Ovary (tissue), 9 donors: ENCODE results near the gene ARHGAP19. TPM values are rescaled to one million over a fixed set of nuclear protein-coding genes. Genes with fewer than 3 reads are reported as not detected.

Experiments used
- DNase-seq, 5 donors: peaks; one replicate each; pipeline ENCODE4 v3.0.0-alpha.2; 2019 to 2020
- H3K27ac ChIP-seq, 2 donors: fragments of 200-600 bp; one replicate each; pipeline versions ENCODE4 v1.5.1 to v1.8.0; 2019 to 2022
- H3K27me3 ChIP-seq: fragments of 200-600 bp; one replicate; pipeline ENCODE4 v1.8.0; 2022
- H3K36me3 ChIP-seq: fragments of 200-600 bp; sonication (generic); one replicate; pipeline ENCODE4 v1.5.1; 2019
- H3K4me1 ChIP-seq: one replicate; pipeline ENCODE4 v1.8.1; 2013; ENCODE audit warnings: mild to moderate bottlenecking, moderate library complexity; ENCODE audit not compliant: insufficient read depth
- H3K4me3 ChIP-seq: fragments of 200-600 bp; sonication (generic); one replicate; pipeline ENCODE4 v1.5.1; 2017
- H3K9me3 ChIP-seq, 2 donors: fragments of 200-600 bp in 1 of 2; sonication (generic) in 1 of 2; one replicate each; pipeline versions ENCODE4 v1.5.1 to v1.8.1; 2013 to 2019; ENCODE audit warnings: mild to moderate bottlenecking in 1 of 2, moderate library complexity in 1 of 2
- EP300 ChIP-seq: sonication (generic); formaldehyde crosslinking; IDR thresholded peaks from one replicate; pipeline ENCODE4 v1.6.1; 2017; ENCODE audit warnings: antibody characterized with exemption
- POLR2A ChIP-seq: fragments of 450-650 bp; IDR thresholded peaks from one replicate; pipeline ENCODE4 v1.6.1; 2017; ENCODE audit warnings: antibody characterized with exemption, mild to moderate bottlenecking, moderate library complexity
- WGBS, 3 donors: extraction: QIAGEN DNeasy Blood & Tissue Kit in 1 of 3; methylation state at CpG; one replicate each; pipeline versions ENCODE4 v1.1.5 to v1.1.7; 2013 to 2017; 5-methylcytosine and 5-hydroxymethylcytosine counted together
- intact Hi-C, 4 donors: fragments of 100-400 bp; cut with DNase I; formaldehyde crosslinking; loops; one replicate each; pipeline versions ENCODE4 v1.11.0 to v1.15.1; 2022 to 2023
- polyA plus RNA-seq, 2 donors: library from polyadenylated mRNA; stranded (reverse); fragments of 200-250 nt in 1 of 2; fragments of 350-450 nt in 1 of 2; fragmentation: Illumina TruSeq in 1 of 2; extraction: RNeasy Lipid Tissue Mini Kit (QIAGEN cat#74804) in 1 of 2; gene quantifications; one replicate each; pipeline ENCODE4 v1.2.3, GENCODE V29; 2013 to 2014
- total RNA-seq, 7 donors: library from RNA; depleted of rRNA in 2 of 7; stranded (reverse); fragments of >200 nt in 2 of 7; fragmentation: NEBNext Ultra II Directional in 3 of 7; extraction: Animal tissue kit (Norgen Biotek cat#: 25700) in 3 of 7; gene quantifications; one replicate each; pipeline versions ENCODE4 v1.1.0 to v1.2.4, GENCODE V29; 2016 to 2023
- TF ChIP-seq, protein P1 (sequence below), 3 donors: fragments of 450-650 bp in 2 of 3; fragments of 200-600 bp in 1 of 3; IDR thresholded peaks; one replicate each; pipeline versions ENCODE4 v1.5.1 to v1.8.0; 2016 to 2022; ENCODE audit warnings: antibody characterized with exemption in 3 of 3, mild to moderate bottlenecking in 1 of 3
- donor health status: DM: no; HTN: no; CAD: no; lungs with moderate emphysema.
- donor health status: DM: no; HTN: no; CAD: no.
- donor health status: Bipolar disorder and iron deficiency.
- donor health status: DM: yes; HTN: yes; CAD: no.
- donor health status: DM: no; HTN: no; CAD: no.
- donor health status: DM: yes; HTN: yes; CAD: no.

The ARHGAP19 gene
- total and polyA plus RNA-seq, 9 donors = 6.7 to 18.1 (median 13.5) TPM

DNA sequence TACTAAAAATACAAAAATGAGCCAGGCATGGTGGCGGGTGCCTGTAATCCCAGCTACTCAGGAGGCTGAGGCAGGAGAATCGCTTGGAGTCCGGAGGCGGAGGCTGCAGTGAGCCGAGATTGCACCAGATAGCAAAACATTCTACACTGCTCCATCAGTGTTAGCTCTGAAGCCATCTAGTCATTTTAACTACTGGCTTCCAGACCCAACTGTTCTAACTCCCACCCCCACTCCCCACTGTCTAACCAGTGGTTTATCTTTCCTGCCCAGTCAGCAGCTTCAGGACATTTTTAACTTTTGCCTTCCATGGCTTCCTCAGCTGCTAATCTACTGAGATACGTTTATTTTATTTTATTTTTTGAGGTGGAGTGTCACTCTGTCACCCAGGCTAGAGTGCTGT lies 20.5 kb upstream of the ARHGAP19 start:
- intact Hi-C loops = no loop called here
- Histone ChIP-seq H3K4me1 (no peaks in the 10 kb centered on the region), H3K27me3 (no peaks in the 10 kb centered on the region), H3K4me3 (no peak overlapping the region), H3K9me3 (no peaks in the 10 kb centered on the region), H3K27ac (no peak overlapping the region), H3K36me3 (no peaks in the 10 kb centered on the region)
- WGBS, 3 donors = 79 to 87% (median 81%) methylated on average over 6 of the region's 6 CpGs
- TF ChIP-seq, protein P1, sequence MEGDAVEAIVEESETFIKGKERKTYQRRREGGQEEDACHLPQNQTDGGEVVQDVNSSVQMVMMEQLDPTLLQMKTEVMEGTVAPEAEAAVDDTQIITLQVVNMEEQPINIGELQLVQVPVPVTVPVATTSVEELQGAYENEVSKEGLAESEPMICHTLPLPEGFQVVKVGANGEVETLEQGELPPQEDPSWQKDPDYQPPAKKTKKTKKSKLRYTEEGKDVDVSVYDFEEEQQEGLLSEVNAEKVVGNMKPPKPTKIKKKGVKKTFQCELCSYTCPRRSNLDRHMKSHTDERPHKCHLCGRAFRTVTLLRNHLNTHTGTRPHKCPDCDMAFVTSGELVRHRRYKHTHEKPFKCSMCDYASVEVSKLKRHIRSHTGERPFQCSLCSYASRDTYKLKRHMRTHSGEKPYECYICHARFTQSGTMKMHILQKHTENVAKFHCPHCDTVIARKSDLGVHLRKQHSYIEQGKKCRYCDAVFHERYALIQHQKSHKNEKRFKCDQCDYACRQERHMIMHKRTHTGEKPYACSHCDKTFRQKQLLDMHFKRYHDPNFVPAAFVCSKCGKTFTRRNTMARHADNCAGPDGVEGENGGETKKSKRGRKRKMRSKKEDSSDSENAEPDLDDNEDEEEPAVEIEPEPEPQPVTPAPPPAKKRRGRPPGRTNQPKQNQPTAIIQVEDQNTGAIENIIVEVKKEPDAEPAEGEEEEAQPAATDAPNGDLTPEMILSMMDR (IDR thresholded peaks at IDR 0.05) = no peak
- TF ChIP-seq EP300 (no peak), POLR2A (no peak)
- no peak for DNase-seq

DNA sequence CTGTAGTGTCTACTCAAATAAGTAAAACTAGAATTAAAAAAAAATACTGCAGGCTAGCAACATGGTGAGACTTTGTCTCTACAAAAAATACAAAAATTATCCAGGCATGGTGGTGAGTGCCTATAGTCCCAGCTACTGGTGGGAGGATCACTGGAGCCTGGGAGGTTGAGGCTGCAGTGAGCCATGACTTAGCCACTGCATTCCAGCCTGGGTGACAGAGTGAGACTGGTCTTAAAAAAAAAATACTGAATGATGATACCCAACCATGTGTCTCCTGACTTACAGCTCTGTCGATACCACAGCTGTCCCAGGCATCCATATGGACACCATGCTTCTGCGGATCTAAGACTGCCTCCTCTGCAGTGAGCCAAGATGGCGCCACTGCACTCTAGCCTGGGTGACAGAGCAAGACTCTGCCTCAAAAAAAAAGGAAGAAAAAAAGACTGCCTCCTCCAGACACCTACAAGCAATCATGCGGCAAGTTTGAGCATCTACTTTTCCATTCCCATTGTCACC lies 18.7 kb upstream of the ARHGAP19 start:
- WGBS, 3 donors = 87 to 97% (median 94%) methylated on average over 4 of the region's 4 CpGs
- Histone ChIP-seq H3K27ac (no peak overlapping the region), H3K9me3 (no peaks in the 10 kb centered on the region), H3K4me3 (no peak overlapping the region), H3K4me1 (no peaks in the 10 kb centered on the region), H3K36me3 (no peaks in the 10 kb centered on the region), H3K27me3 (no peaks in the 10 kb centered on the region)
- DNase-seq = no peak
- TF ChIP-seq POLR2A (no peak), EP300 (no peak)
- TF ChIP-seq, protein P1 (IDR thresholded peaks at IDR 0.05) = no peak
- intact Hi-C loops = no loop called here

DNA sequence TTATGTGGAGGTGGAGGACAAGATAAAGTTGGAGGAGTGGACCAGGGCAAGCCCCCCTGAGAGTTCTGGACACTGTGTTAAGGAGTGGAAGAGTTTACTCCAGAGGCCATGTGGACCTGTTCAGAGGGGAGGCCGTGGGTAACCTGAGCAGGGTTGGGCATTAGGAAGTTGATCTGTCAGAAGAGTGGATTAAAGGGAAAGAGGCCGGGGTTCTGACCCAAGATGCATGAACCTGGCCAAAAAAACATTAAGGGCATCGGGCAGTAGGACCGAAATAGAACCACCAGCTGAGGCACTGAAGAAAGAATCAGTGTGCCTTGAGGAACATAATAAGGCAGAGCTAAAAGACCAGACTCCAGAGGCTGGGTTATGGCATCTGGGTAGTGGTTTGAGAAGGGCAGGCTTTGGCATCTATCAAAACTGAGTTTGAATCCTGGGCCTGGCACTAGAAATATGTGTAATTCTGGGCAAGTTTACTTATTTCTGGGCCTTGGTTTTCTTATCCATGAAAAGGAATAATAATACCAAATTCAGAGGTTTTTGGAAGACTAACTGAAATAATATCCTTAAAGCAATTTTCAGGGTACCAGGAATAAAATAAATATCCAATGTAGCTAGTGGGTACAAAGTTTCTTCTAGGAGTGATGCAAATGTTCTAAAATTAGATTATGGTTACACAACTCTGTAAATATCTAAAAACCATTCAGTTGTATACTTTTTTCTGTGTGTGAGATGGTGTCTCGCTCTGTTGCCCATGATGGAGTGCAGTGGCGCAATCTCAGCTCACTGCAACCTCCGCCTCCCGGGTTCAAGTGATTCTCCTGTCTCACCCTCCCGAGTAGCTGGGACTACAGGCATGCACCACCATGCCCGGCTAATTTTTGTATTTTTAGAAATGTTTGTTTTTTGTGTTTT lies 15.7 kb upstream of the ARHGAP19 start:
- Histone ChIP-seq H3K4me3 (no peak overlapping the region), H3K27ac (no peak overlapping the region), H3K36me3 (no peaks in the 10 kb centered on the region), H3K9me3 (no peaks in the 10 kb centered on the region), H3K27me3 (no peaks in the 10 kb centered on the region), H3K4me1 (no peaks in the 10 kb centered on the region)
- TF ChIP-seq POLR2A (no peak), EP300 (no peak)
- TF ChIP-seq, protein P1 (IDR thresholded peaks at IDR 0.05) = no peak
- no peak for DNase-seq
- intact Hi-C loops = no loop called here
- 70 to 77% (median 75%) methylated on average over 10 of the region's 10 CpGs for WGBS, 3 donors

DNA sequence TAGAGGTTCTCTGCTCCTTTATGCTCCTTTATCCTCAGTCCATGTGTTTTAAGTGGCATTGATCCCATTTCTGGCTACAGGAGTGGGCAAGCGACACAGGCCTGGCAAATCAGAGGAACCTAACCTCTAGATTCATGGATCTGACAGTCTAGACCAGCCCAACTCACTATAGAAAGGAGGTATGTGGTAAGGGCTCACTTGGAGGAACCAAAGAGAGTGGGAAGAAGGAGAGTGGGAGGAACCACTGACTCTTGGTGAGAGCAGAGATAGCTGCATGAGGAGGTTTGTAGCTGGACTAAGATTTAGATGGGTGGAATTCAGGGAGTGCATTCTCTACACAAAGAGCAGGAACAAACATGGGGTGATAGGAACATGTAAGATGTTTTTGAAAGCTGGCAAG lies 15.0 kb upstream of the ARHGAP19 start:
- Histone ChIP-seq H3K4me1 (no peaks in the 10 kb centered on the region), H3K4me3 (no peak overlapping the region), H3K36me3 (no peaks in the 10 kb centered on the region), H3K27ac (no peak overlapping the region), H3K9me3 (no peaks in the 10 kb centered on the region), H3K27me3 (no peaks in the 10 kb centered on the region)
- DNase-seq = no peak
- intact Hi-C loops = no loop called here
- no peak for TF ChIP-seq POLR2A
- 40 to 91% (median 58%) methylated on average over 1 of the region's 1 CpG for WGBS, 3 donors
